ENCODE data around the gene TMEM14A. TPM values are rescaled to one million over a fixed set of nuclear protein-coding genes. Genes with fewer than 3 reads are reported as not detected.

TMEM14A gene
- total and polyA plus RNA-seq, 9 of the 15 experiments (the other 6 are each of a cell fraction or from before 2014, with no cell fraction given), result 3.5 to 43.3 (median 8.5) TPM

- TF ChIP-seq ATF3 (IDR thresholded peaks at IDR 0.05), result peak; percentile 67; the same call in 1 of the 2 replicates
- no peak for TF ChIP-seq ATF3 (CRISPR knock-in tag; conservative IDR thresholded peaks at IDR 0.05)
- TF ChIP-seq TSC22D4 (tag; IDR thresholded peaks at IDR 0.05), result no peak
- no peak for TF ChIP-seq TAF1 (IDR thresholded peaks at IDR 0.05; ENCODE audit: control insufficient read depth, extremely low read depth, insufficient read depth, low read length, severe bottlenecking)
- no peak for TF ChIP-seq CBX1 (IDR thresholded peaks at IDR 0.05; ENCODE audit: low read depth)
- TF ChIP-seq ZC3H4 (CRISPR knock-in tag; IDR thresholded peaks at IDR 0.05; ENCODE audit: borderline replicate concordance), result no peak
- TF ChIP-seq ZNF639 (CRISPR knock-in tag; conservative IDR thresholded peaks at IDR 0.05 in 1 of 2, IDR thresholded peaks at IDR 0.05 in 1 of 2), result no peak
- TF ChIP-seq DNMT1 (IDR thresholded peaks at IDR 0.05), result no peak
- TF ChIP-seq YBX1 (IDR thresholded peaks at IDR 0.05), result no peak
- TF ChIP-seq STAT5A (IDR thresholded peaks at IDR 0.05; ENCODE audit: borderline replicate concordance, low read length), result no peak
- TF ChIP-seq RBM22 (IDR thresholded peaks at IDR 0.05; ENCODE audit: low read depth, low read length, poor library complexity, severe bottlenecking), result no peak
- TF ChIP-seq ZZZ3 (IDR thresholded peaks at IDR 0.05), result no peak
- TF ChIP-seq ZNF232 (CRISPR knock-in tag; IDR thresholded peaks at IDR 0.05), result no peak
- no peak for TF ChIP-seq PKNOX1 (IDR thresholded peaks at IDR 0.05)
- TF ChIP-seq CEBPB (tag; IDR thresholded peaks at IDR 0.05), result peak; percentile 64
- TF ChIP-seq UBTF (IDR thresholded peaks at IDR 0.05; ENCODE audit: borderline replicate concordance in 1 of 2, low read depth in 2 of 2, low read length in 2 of 2), result no peak
- TF ChIP-seq ZNF324 (CRISPR knock-in tag; IDR thresholded peaks at IDR 0.05), result no peak
- peak; percentile 51 for TF ChIP-seq ZEB2 (IDR thresholded peaks at IDR 0.05)
- no peak for TF ChIP-seq CBX5 (IDR thresholded peaks at IDR 0.05; ENCODE audit: borderline replicate concordance, low read depth)
Observed at GRCh38 chr6:52639493-52639892, 31.4 kb upstream of the TMEM14A start (continued).

Measured in K562 (cell line).